Psoas muscle (tissue), 8 donors: ENCODE data around the gene RNF17. TPM values are rescaled to one million over a fixed set of nuclear protein-coding genes. Genes with fewer than 3 reads are reported as not detected.

ENCODE experiments used
- ATAC-seq, 4 donors: fragments of 200-7000 bp; cut with Tn5 transposase; one replicate each; pipeline ENCODE4 v1.9.1; 2020; ENCODE audit warnings: moderate library complexity in 3 of 4, mild to moderate bottlenecking in 2 of 4
- DNase-seq, 2 donors: peaks; one replicate each; pipeline ENCODE4 v3.0.0-alpha.2; 2020
- H3K27ac ChIP-seq: fragments of 200-600 bp; one replicate; pipeline ENCODE4 v1.8.0; 2022
- H3K27me3 ChIP-seq, 3 donors: fragments of 200-600 bp in 1 of 3; one replicate each; pipeline versions ENCODE4 v1.6.1 to v1.8.0; 2013 to 2022; ENCODE audit warnings: low read length in 2 of 3, mild to moderate bottlenecking in 2 of 3, moderate library complexity in 1 of 3; ENCODE audit not compliant: insufficient read depth in 3 of 3
- H3K36me3 ChIP-seq, 2 donors: fragments of 200-600 bp in 1 of 2; one replicate each; pipeline versions ENCODE4 v1.6.1 to v1.8.0; 2013 to 2022; ENCODE audit warnings: low read depth in 1 of 2, mild to moderate bottlenecking in 1 of 2, moderate library complexity in 1 of 2; ENCODE audit not compliant: insufficient read depth in 1 of 2
- H3K4me1 ChIP-seq: fragments of 200-600 bp; one replicate; pipeline ENCODE4 v1.8.0; 2022
- H3K4me3 ChIP-seq: fragments of 200-600 bp; one replicate; pipeline ENCODE4 v1.8.0; 2022; ENCODE audit warnings: mild to moderate bottlenecking
- H3K9me3 ChIP-seq: fragments of 200-600 bp; one replicate; pipeline ENCODE4 v1.8.0; 2022
- WGBS, 3 donors: extraction: QIAGEN DNeasy Blood & Tissue Kit; methylation state at CpG; one replicate each; pipeline versions ENCODE4 v1.1.6 to v1.1.7; 2013; 5-methylcytosine and 5-hydroxymethylcytosine counted together
- intact Hi-C, 2 donors: fragments of 100-400 bp; cut with DNase I; formaldehyde crosslinking; loops; one replicate each; pipeline versions ENCODE4 v1.11.0 to v1.14.2; 2022
- polyA plus RNA-seq, 3 donors: library from polyadenylated mRNA; stranded (reverse); fragments of 200-250 nt; gene quantifications; one replicate each; pipeline ENCODE4 v1.2.3, GENCODE V29; 2013
- total RNA-seq, 4 donors: library from RNA; stranded (reverse); fragmentation: NEBNext Ultra II Directional in 2 of 4; extraction: Animal tissue kit (Norgen Biotek cat#: 25700) in 2 of 4; gene quantifications; one replicate each; pipeline versions ENCODE4 v1.2.1 to v1.2.4, GENCODE V29; 2021 to 2023
- TF ChIP-seq, protein P1 (sequence below): fragments of 200-600 bp; IDR thresholded peaks from one replicate; pipeline ENCODE4 v1.8.0; 2022; ENCODE audit warnings: antibody characterized with exemption
- donor health status: healthy with polysubstance abuse.
- donor health status: DM: no; HTN: no; CAD: no; lungs with moderate emphysema.
- donor health status: Bipolar disorder and iron deficiency.
- donor health status: healthy.
- donor health status: DM: yes; HTN: yes; CAD: no.
- donor health status: DM: no; HTN: no; CAD: no.
- donor health status: DM: no; HTN: no; CAD: no.
- donor health status: DM: yes; HTN: yes; CAD: no.

The RNF17 gene
- total and polyA plus RNA-seq, 7 donors = 0.05 to 0.60 TPM; not detected in 5

DNA sequence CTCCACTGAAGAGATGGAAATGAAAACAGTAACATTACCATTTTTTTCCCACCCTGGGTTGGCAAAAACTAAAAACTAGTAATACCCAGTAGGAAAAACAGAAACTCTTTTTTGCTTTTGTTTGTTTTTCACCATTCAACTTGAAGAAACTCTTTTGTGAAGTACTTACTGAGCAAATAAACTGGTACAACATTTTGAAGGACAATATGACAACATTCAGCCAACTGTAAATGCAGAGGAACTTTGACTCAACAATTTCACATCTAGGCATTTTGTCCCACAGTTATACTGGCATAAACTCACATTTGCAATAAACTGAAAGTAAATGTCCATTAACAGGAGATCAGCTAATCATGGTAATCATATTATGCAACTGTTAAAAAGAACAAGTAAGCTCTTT lies 152.5 kb downstream of the RNF17 start:
- no peak overlapping the region for H3K27ac ChIP-seq
- ATAC-seq = no peak
- intact Hi-C loops = no loop called here
- DNase-seq = no peak
- H3K4me1 ChIP-seq = no peaks in the 10 kb centered on the region
- TF ChIP-seq, protein P1, sequence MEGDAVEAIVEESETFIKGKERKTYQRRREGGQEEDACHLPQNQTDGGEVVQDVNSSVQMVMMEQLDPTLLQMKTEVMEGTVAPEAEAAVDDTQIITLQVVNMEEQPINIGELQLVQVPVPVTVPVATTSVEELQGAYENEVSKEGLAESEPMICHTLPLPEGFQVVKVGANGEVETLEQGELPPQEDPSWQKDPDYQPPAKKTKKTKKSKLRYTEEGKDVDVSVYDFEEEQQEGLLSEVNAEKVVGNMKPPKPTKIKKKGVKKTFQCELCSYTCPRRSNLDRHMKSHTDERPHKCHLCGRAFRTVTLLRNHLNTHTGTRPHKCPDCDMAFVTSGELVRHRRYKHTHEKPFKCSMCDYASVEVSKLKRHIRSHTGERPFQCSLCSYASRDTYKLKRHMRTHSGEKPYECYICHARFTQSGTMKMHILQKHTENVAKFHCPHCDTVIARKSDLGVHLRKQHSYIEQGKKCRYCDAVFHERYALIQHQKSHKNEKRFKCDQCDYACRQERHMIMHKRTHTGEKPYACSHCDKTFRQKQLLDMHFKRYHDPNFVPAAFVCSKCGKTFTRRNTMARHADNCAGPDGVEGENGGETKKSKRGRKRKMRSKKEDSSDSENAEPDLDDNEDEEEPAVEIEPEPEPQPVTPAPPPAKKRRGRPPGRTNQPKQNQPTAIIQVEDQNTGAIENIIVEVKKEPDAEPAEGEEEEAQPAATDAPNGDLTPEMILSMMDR = no peak
- H3K4me3 ChIP-seq = no peak overlapping the region
- H3K27me3 ChIP-seq = no peaks in the 10 kb centered on the region
- peaks cover 0 to 1% of the 10 kb centered on the region in 2 donors for H3K36me3 ChIP-seq
- H3K9me3 ChIP-seq = no peaks in the 10 kb centered on the region

- H3K4me3 ChIP-seq = no peak overlapping the region
- intact Hi-C loops = no loop called here
- H3K4me1 ChIP-seq = no peaks in the 10 kb centered on the region
- no peak overlapping the region for H3K27ac ChIP-seq
- 78 to 90% (median 79%) methylated on average over 6 of the region's 6 CpGs for WGBS, 3 donors
- no peak for ATAC-seq
- no peak for DNase-seq
- H3K27me3 ChIP-seq = no peaks in the 10 kb centered on the region
- TF ChIP-seq, protein P1 = no peak
- H3K9me3 ChIP-seq = no peaks in the 10 kb centered on the region
- no peaks in the 10 kb centered on the region for H3K36me3 ChIP-seq
Observed at GRCh38 chr13:24921003-24921402, 157.0 kb downstream of the RNF17 start.

- no peaks in the 10 kb centered on the region for H3K4me1 ChIP-seq
- ATAC-seq (no peak), DNase-seq (no peak)
- intact Hi-C loops = no loop called here
- no peak overlapping the region for H3K27ac ChIP-seq
- WGBS, 3 donors = 11 to 14% (median 14%) methylated on average over 5 of the region's 5 CpGs
- H3K36me3 ChIP-seq = no peaks in the 10 kb centered on the region
- H3K4me3 ChIP-seq = peak overlapping the region; percentile 79
- H3K27me3 ChIP-seq = no peaks in the 10 kb centered on the region
- no peaks in the 10 kb centered on the region for H3K9me3 ChIP-seq
- TF ChIP-seq, protein P1 = no peak
Observed at GRCh38 chr13:24921881-24922280, 157.9 kb downstream of the RNF17 start.

DNA sequence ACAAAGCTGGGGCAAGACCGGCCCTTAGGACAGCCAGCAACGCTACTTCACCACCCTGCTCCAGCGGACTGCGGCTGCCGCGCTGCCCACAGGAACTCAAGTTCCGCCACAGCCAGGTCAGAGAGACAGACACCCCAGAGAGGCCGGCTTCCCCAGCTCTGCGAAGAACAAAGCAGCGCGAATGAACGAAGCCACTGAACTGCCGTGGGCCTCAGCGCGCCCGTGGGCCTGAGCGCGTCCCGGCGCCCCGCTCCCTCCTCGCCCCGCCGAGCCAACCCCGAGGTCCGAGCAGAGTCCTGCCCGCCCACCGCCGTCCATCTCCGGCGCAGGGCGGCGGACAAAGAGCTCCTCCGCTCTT lies 158.4 kb downstream of the RNF17 start:
- H3K36me3 ChIP-seq = no peaks in the 10 kb centered on the region
- no peaks in the 10 kb centered on the region for H3K9me3 ChIP-seq
- intact Hi-C loops = no loop called here
- TF ChIP-seq, protein P1 = no peak
- H3K27ac ChIP-seq = peak overlapping the region; percentile 97
- peak overlapping the region; percentile 79 for H3K4me3 ChIP-seq
- ATAC-seq = peak in 2 of 4 donors; percentile 16 to 33
- no peaks in the 10 kb centered on the region for H3K27me3 ChIP-seq
- WGBS, 3 donors = 0 to 2% (median 1%) methylated on average over 30 to 34 of the region's 34 CpGs
- H3K4me1 ChIP-seq = no peaks in the 10 kb centered on the region
- peak in 1 of 2 donors; percentile 57 for DNase-seq
